Neural crest cell (in vitro differentiated cells): Measurements from ENCODE around the gene UMPS. TPM values are rescaled to one million over a fixed set of nuclear protein-coding genes. Genes with fewer than 3 reads are reported as not detected.
"Not testable (repeated sequence)": the region's sequence is repeated elsewhere in the genome, so short reads cannot be mapped to it uniquely, and the experiment has no call there.

Experiments
- DNase-seq: peaks from one replicate; pipeline ENCODE4 v3.0.0; 2021; ENCODE audit warnings: low read depth, mixed read lengths, low spot score
- H3K27ac Mint-ChIP-seq: one replicate; pipeline ENCODE4 v1.8.0; 2021; ENCODE audit warnings: mild to moderate bottlenecking, mixed read lengths; ENCODE audit not compliant: unreplicated experiment
- H3K27me3 Mint-ChIP-seq: 2 replicates; pipeline ENCODE4 v1.8.0; 2021; ENCODE audit warnings: low read depth, mild to moderate bottlenecking, mixed read lengths
- H3K36me3 Mint-ChIP-seq: 2 replicates; pipeline ENCODE4 v1.8.0; 2021; ENCODE audit warnings: low read depth, mild to moderate bottlenecking, mixed read lengths
- H3K4me1 Mint-ChIP-seq: 2 replicates; pipeline ENCODE4 v1.8.0; 2021; ENCODE audit warnings: mixed read lengths
- H3K4me3 Mint-ChIP-seq: one replicate; pipeline ENCODE4 v1.8.0; 2021; ENCODE audit warnings: mild to moderate bottlenecking, mixed read lengths
- H3K9me3 Mint-ChIP-seq: 2 replicates; pipeline ENCODE4 v1.8.0; 2021; ENCODE audit warnings: mixed read lengths
- CTCF ChIP-seq: fragments of 200-600 bp; sonication (generic); conservative IDR thresholded peaks from 2 replicates; pipeline ENCODE4 v1.5.0; 2021; ENCODE audit warnings: antibody characterized with exemption, mild to moderate bottlenecking
- total RNA-seq: library from RNA; stranded (reverse); gene quantifications from 2 replicates; pipeline ENCODE4 v1.2.1, GENCODE V29; 2021

Gene UMPS
- total RNA-seq, 1 donor from 2014 or later = 70.7 TPM

- DNase-seq = no peak
- no peaks in the 10 kb centered on the region for H3K9me3 Mint-ChIP-seq
- H3K4me1 Mint-ChIP-seq = no peaks in the 10 kb centered on the region
- no peak overlapping the region for H3K27ac Mint-ChIP-seq
- peaks cover 18% of the 10 kb centered on the region for H3K36me3 Mint-ChIP-seq
- no peak for TF ChIP-seq CTCF
- H3K4me3 Mint-ChIP-seq = peak overlapping the region; percentile 25
- H3K27me3 Mint-ChIP-seq = no peaks in the 10 kb centered on the region
Observed at GRCh38 chr3:124752051-124752450, 21.8 kb downstream of the UMPS start.

GRCh38 chr3:124757926-124758325 lies 27.7 kb downstream of the UMPS start:
- H3K27ac Mint-ChIP-seq, H3K36me3 Mint-ChIP-seq, H3K27me3 Mint-ChIP-seq, H3K9me3 Mint-ChIP-seq, H3K4me1 Mint-ChIP-seq, H3K4me3 Mint-ChIP-seq, DNase-seq: not testable (repeated sequence)

- Mint-ChIP-seq H3K27ac (peak overlapping the region; percentile 85), H3K27me3 (no peaks in the 10 kb centered on the region), H3K4me3 (no peak overlapping the region), H3K4me1 (peaks cover 8% of the 10 kb centered on the region), H3K9me3 (no peaks in the 10 kb centered on the region), H3K36me3 (no peaks in the 10 kb centered on the region)
- DNase-seq = no peak
- no peak for TF ChIP-seq CTCF
Observed at GRCh38 chr3:124758851-124759635, 28.8 kb downstream of the UMPS start.

- DNase-seq = no peak
- no peaks in the 10 kb centered on the region for H3K27me3 Mint-ChIP-seq
- H3K9me3 Mint-ChIP-seq = no peaks in the 10 kb centered on the region
- no peak for TF ChIP-seq CTCF
- H3K27ac Mint-ChIP-seq = no peak overlapping the region
- peaks cover 13% of the 10 kb centered on the region for H3K4me1 Mint-ChIP-seq
- no peak overlapping the region for H3K4me3 Mint-ChIP-seq
- no peaks in the 10 kb centered on the region for H3K36me3 Mint-ChIP-seq
Observed at GRCh38 chr3:124759666-124760401, 29.6 kb downstream of the UMPS start.

GRCh38 chr3:124760601-124761000 lies 30.3 kb downstream of the UMPS start:
- no peak for TF ChIP-seq CTCF
- DNase-seq = no peak
- Mint-ChIP-seq H3K27ac (no peak overlapping the region), H3K27me3 (no peaks in the 10 kb centered on the region), H3K9me3 (no peaks in the 10 kb centered on the region), H3K36me3 (no peaks in the 10 kb centered on the region), H3K4me3 (no peak overlapping the region), H3K4me1 (peaks cover 13% of the 10 kb centered on the region)

GRCh38 chr3:124761250-124761796 lies 31.1 kb downstream of the UMPS start:
- peaks cover 13% of the 10 kb centered on the region for H3K4me1 Mint-ChIP-seq
- no peaks in the 10 kb centered on the region for H3K36me3 Mint-ChIP-seq
- H3K27ac Mint-ChIP-seq = no peak overlapping the region
- peak; percentile 99 for TF ChIP-seq CTCF
- H3K27me3 Mint-ChIP-seq = no peaks in the 10 kb centered on the region
- DNase-seq = peak; percentile 84
- no peaks in the 10 kb centered on the region for H3K9me3 Mint-ChIP-seq
- no peak overlapping the region for H3K4me3 Mint-ChIP-seq
